GM23338 (cell line): ENCODE data around the gene CDH20. TPM values are rescaled to one million over a fixed set of nuclear protein-coding genes. Genes with fewer than 3 reads are reported as not detected.

Experiments used
- ATAC-seq: fragments of 200-7000 bp; cut with Tn5 transposase; 3 replicates; pipeline ENCODE4 v1.9.1; 2020
- DNase-seq: peaks from one replicate; pipeline ENCODE4 v3.0.0-alpha.2; 2015; ENCODE audit warnings: low spot score
- H2AFZ ChIP-seq: fragments of 200-600 bp; sonication (generic); 2 replicates; pipeline ENCODE4 v1.8.0; 2016; ENCODE audit warnings: antibody characterized with exemption, mild to moderate bottlenecking, moderate library complexity
- H3F3A ChIP-seq: fragments of 200-600 bp; sonication (generic); replicated peaks from 2 replicates; pipeline ENCODE4 v1.8.0; 2017; ENCODE audit warnings: antibody characterized with exemption, mixed run types, low read depth
- H3K27ac ChIP-seq: fragments of 200-600 bp; sonication (generic); 2 replicates; pipeline ENCODE4 v1.6.1; 2016; ENCODE audit warnings: low read depth
- H3K27me3 ChIP-seq: fragments of 200-600 bp; sonication (generic); 2 replicates; pipeline ENCODE4 v1.8.0; 2016; ENCODE audit warnings: mild to moderate bottlenecking, mixed run types, moderate library complexity; ENCODE audit not compliant: insufficient read depth
- H3K36me3 ChIP-seq: fragments of 200-600 bp; sonication (generic); 2 replicates; pipeline ENCODE4 v1.8.0; 2016; ENCODE audit warnings: mild to moderate bottlenecking; ENCODE audit not compliant: insufficient read depth
- H3K4me1 ChIP-seq: fragments of 200-600 bp; sonication (generic); 2 replicates; pipeline ENCODE4 v1.8.0; 2016; ENCODE audit warnings: mild to moderate bottlenecking, moderate library complexity; ENCODE audit not compliant: insufficient read depth
- H3K4me2 ChIP-seq: fragments of 200-600 bp; sonication (generic); 2 replicates; pipeline ENCODE4 v1.7.1; 2017; ENCODE audit warnings: mixed run types
- H3K4me3 ChIP-seq: fragments of 200-600 bp; sonication (generic); 2 replicates; pipeline ENCODE4 v1.6.1; 2016; ENCODE audit warnings: mixed run types
- H3K79me2 ChIP-seq: fragments of 200-600 bp; sonication (generic); replicated peaks from 2 replicates; pipeline ENCODE4 v1.8.0; 2017; ENCODE audit warnings: mild to moderate bottlenecking; ENCODE audit not compliant: insufficient read depth
- H3K9me2 ChIP-seq: fragments of 200-600 bp; sonication (generic); 2 replicates; pipeline ENCODE4 v1.8.0; 2017; ENCODE audit not compliant: insufficient read depth
- H4K20me1 ChIP-seq: fragments of 200-600 bp; sonication (generic); replicated peaks from 2 replicates; pipeline ENCODE4 v1.8.0; 2017; ENCODE audit warnings: mild to moderate bottlenecking; ENCODE audit not compliant: insufficient read depth
- H3K27ac Mint-ChIP-seq: 2 replicates; pipeline ENCODE4 v1.8.0; 2020; ENCODE audit warnings: inconsistent platforms, mild to moderate bottlenecking, moderate library complexity, mixed read lengths
- H3K27me3 Mint-ChIP-seq: 3 replicates; pipeline ENCODE4 v1.8.0; 2022; ENCODE audit warnings: low read depth, mild to moderate bottlenecking, moderate library complexity, mixed read lengths, inconsistent platforms; ENCODE audit not compliant: insufficient read depth, poor library complexity
- H3K36me3 Mint-ChIP-seq: 3 replicates; pipeline ENCODE4 v1.8.0; 2021; ENCODE audit warnings: low read depth, mild to moderate bottlenecking, inconsistent platforms, moderate library complexity, mixed read lengths
- H3K4me1 Mint-ChIP-seq: 3 replicates; pipeline ENCODE4 v1.8.0; 2020; ENCODE audit warnings: mild to moderate bottlenecking, inconsistent platforms, mixed read lengths
- H3K4me3 Mint-ChIP-seq: 3 replicates; pipeline ENCODE4 v1.8.0; 2021; ENCODE audit warnings: moderate library complexity, mild to moderate bottlenecking, inconsistent platforms, mixed read lengths
- H3K9me3 Mint-ChIP-seq: 3 replicates; pipeline ENCODE4 v1.8.0; 2020; ENCODE audit warnings: moderate library complexity, mild to moderate bottlenecking, inconsistent platforms, mixed read lengths
- CREB1 ChIP-seq: fragments of 250-450 bp; sonication (Bioruptor Pico); IDR thresholded peaks from 2 replicates; pipeline ENCODE4 v1.5.0; 2020; ENCODE audit warnings: low read depth, mild to moderate bottlenecking, moderate library complexity
- EZH2 ChIP-seq: fragments of 200-600 bp; sonication (generic); IDR thresholded peaks from one replicate; pipeline ENCODE4 v1.8.0; 2017; ENCODE audit warnings: antibody characterized with exemption, mild to moderate bottlenecking, low read depth; ENCODE audit not compliant: unreplicated experiment
- EZH2phosphoT487 ChIP-seq: fragments of 200-600 bp; sonication (generic); IDR thresholded peaks from one replicate; pipeline ENCODE4 v1.8.1; 2018; ENCODE audit warnings: antibody characterized with exemption; ENCODE audit not compliant: unreplicated experiment
- JUNB ChIP-seq: IDR thresholded peaks from one replicate; pipeline ENCODE4 v1.6.1; 2016; ENCODE audit warnings: antibody characterized with exemption; ENCODE audit not compliant: unreplicated experiment
- NANOG ChIP-seq: IDR thresholded peaks from 2 replicates; pipeline ENCODE4 v1.6.1; 2016; ENCODE audit warnings: antibody characterized with exemption, borderline replicate concordance
- POLR2AphosphoS5 ChIP-seq: IDR thresholded peaks from 2 replicates; pipeline ENCODE4 v1.6.1; 2016; ENCODE audit warnings: antibody characterized with exemption, low read depth
- STAT1 ChIP-seq: IDR thresholded peaks from one replicate; pipeline ENCODE4 v1.6.1; 2016; ENCODE audit warnings: antibody characterized with exemption; ENCODE audit not compliant: unreplicated experiment
- ZNF114 ChIP-seq: fragments of 250-450 bp; sonication (Bioruptor Pico); IDR thresholded peaks from 2 replicates; pipeline ENCODE4 v1.5.0; 2020; ENCODE audit warnings: mild to moderate bottlenecking, moderate library complexity
- ZNF331 ChIP-seq: fragments of 250-450 bp; sonication (Bioruptor Pico); IDR thresholded peaks from 2 replicates; pipeline ENCODE4 v1.5.0; 2020; ENCODE audit warnings: low read depth, mild to moderate bottlenecking, moderate library complexity
- polyA plus RNA-seq: library from polyadenylated mRNA; unstranded; fragments of >200 nt; fragmentation: Nextera tagmentation; extraction: Ambion mirVana; gene quantifications from 2 replicates; pipeline ENCODE4 v1.2.1, GENCODE V29; 2016
- total RNA-seq: library from RNA; depleted of rRNA; stranded (reverse); fragments of >200 nt; shearing (Covaris generic); gene quantifications from 2 replicates; pipeline ENCODE4 v1.2.3, GENCODE V29; 2014
- TF ChIP-seq, protein P1 (sequence below), 2 experiments: fragments of 200-600 bp in 1 of 2; sonication (generic) in 1 of 2; conservative IDR thresholded peaks; 2 replicates each; pipeline versions ENCODE4 v1.5.1 to v1.6.1; 2016 to 2017; ENCODE audit warnings: antibody characterized with exemption in 2 of 2, low read depth in 2 of 2, mild to moderate bottlenecking in 2 of 2, moderate library complexity in 1 of 2
- TF ChIP-seq, protein P2 (sequence below): IDR thresholded peaks from 2 replicates; pipeline ENCODE4 v1.6.1; 2016; ENCODE audit warnings: antibody characterized with exemption
- TF ChIP-seq, protein P3 (sequence below): IDR thresholded peaks from one replicate; pipeline ENCODE4 v1.6.1; 2018; ENCODE audit warnings: antibody characterized with exemption; ENCODE audit not compliant: unreplicated experiment
- TF ChIP-seq, protein P4 (sequence below): fragments of 250-450 bp; sonication (Bioruptor Pico); IDR thresholded peaks from 2 replicates; pipeline ENCODE4 v1.5.0; 2020; ENCODE audit warnings: mild to moderate bottlenecking, moderate library complexity

The CDH20 gene
- total and polyA plus RNA-seq, 2 experiments from 2014 or later, result 1.0 TPM; not detected in 1

DNA sequence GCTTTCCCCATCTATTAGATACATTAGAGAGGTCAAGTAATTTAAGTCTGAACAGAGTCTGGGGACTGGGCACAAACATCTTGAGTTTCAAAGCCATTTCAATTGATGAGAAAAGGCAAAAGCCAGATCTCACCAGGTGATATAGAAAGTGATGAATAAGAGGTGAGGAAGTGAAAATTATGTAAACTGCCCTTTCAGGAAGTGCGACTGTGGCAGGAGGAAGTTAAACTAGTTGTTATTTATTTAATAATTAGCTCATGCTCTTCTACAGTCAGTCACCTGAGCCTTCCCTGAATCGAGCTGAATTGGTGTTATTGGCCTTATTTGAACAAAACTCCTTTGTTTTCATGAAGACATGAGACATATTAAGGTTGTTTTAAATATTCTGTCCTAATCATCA, 115.1 kb downstream of the CDH20 start:
- no peak overlapping the region for H3K4me3 ChIP-seq
- no peak overlapping the region for H3K27ac Mint-ChIP-seq
- no peaks in the 10 kb centered on the region for H3K9me3 Mint-ChIP-seq

More for the DNA sequence above, 115.1 kb downstream of the CDH20 start:
- TF ChIP-seq ZNF331 (no peak), JUNB (no peak), ZNF114 (no peak), EZH2phosphoT487 (no peak), STAT1 (no peak), NANOG (no peak), POLR2AphosphoS5 (no peak), CREB1 (CRISPR knock-in tag) (no peak), EZH2 (no peak)
- TF ChIP-seq, protein P1, sequence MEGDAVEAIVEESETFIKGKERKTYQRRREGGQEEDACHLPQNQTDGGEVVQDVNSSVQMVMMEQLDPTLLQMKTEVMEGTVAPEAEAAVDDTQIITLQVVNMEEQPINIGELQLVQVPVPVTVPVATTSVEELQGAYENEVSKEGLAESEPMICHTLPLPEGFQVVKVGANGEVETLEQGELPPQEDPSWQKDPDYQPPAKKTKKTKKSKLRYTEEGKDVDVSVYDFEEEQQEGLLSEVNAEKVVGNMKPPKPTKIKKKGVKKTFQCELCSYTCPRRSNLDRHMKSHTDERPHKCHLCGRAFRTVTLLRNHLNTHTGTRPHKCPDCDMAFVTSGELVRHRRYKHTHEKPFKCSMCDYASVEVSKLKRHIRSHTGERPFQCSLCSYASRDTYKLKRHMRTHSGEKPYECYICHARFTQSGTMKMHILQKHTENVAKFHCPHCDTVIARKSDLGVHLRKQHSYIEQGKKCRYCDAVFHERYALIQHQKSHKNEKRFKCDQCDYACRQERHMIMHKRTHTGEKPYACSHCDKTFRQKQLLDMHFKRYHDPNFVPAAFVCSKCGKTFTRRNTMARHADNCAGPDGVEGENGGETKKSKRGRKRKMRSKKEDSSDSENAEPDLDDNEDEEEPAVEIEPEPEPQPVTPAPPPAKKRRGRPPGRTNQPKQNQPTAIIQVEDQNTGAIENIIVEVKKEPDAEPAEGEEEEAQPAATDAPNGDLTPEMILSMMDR (conservative IDR thresholded peaks at IDR 0.05; ENCODE audit: low read depth in 2 of 2), result no peak
- TF ChIP-seq, protein P2, sequence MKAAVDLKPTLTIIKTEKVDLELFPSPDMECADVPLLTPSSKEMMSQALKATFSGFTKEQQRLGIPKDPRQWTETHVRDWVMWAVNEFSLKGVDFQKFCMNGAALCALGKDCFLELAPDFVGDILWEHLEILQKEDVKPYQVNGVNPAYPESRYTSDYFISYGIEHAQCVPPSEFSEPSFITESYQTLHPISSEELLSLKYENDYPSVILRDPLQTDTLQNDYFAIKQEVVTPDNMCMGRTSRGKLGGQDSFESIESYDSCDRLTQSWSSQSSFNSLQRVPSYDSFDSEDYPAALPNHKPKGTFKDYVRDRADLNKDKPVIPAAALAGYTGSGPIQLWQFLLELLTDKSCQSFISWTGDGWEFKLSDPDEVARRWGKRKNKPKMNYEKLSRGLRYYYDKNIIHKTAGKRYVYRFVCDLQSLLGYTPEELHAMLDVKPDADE, result no peak
- TF ChIP-seq, protein P3, sequence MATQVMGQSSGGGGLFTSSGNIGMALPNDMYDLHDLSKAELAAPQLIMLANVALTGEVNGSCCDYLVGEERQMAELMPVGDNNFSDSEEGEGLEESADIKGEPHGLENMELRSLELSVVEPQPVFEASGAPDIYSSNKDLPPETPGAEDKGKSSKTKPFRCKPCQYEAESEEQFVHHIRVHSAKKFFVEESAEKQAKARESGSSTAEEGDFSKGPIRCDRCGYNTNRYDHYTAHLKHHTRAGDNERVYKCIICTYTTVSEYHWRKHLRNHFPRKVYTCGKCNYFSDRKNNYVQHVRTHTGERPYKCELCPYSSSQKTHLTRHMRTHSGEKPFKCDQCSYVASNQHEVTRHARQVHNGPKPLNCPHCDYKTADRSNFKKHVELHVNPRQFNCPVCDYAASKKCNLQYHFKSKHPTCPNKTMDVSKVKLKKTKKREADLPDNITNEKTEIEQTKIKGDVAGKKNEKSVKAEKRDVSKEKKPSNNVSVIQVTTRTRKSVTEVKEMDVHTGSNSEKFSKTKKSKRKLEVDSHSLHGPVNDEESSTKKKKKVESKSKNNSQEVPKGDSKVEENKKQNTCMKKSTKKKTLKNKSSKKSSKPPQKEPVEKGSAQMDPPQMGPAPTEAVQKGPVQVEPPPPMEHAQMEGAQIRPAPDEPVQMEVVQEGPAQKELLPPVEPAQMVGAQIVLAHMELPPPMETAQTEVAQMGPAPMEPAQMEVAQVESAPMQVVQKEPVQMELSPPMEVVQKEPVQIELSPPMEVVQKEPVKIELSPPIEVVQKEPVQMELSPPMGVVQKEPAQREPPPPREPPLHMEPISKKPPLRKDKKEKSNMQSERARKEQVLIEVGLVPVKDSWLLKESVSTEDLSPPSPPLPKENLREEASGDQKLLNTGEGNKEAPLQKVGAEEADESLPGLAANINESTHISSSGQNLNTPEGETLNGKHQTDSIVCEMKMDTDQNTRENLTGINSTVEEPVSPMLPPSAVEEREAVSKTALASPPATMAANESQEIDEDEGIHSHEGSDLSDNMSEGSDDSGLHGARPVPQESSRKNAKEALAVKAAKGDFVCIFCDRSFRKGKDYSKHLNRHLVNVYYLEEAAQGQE, result no peak
- TF ChIP-seq, protein P4, sequence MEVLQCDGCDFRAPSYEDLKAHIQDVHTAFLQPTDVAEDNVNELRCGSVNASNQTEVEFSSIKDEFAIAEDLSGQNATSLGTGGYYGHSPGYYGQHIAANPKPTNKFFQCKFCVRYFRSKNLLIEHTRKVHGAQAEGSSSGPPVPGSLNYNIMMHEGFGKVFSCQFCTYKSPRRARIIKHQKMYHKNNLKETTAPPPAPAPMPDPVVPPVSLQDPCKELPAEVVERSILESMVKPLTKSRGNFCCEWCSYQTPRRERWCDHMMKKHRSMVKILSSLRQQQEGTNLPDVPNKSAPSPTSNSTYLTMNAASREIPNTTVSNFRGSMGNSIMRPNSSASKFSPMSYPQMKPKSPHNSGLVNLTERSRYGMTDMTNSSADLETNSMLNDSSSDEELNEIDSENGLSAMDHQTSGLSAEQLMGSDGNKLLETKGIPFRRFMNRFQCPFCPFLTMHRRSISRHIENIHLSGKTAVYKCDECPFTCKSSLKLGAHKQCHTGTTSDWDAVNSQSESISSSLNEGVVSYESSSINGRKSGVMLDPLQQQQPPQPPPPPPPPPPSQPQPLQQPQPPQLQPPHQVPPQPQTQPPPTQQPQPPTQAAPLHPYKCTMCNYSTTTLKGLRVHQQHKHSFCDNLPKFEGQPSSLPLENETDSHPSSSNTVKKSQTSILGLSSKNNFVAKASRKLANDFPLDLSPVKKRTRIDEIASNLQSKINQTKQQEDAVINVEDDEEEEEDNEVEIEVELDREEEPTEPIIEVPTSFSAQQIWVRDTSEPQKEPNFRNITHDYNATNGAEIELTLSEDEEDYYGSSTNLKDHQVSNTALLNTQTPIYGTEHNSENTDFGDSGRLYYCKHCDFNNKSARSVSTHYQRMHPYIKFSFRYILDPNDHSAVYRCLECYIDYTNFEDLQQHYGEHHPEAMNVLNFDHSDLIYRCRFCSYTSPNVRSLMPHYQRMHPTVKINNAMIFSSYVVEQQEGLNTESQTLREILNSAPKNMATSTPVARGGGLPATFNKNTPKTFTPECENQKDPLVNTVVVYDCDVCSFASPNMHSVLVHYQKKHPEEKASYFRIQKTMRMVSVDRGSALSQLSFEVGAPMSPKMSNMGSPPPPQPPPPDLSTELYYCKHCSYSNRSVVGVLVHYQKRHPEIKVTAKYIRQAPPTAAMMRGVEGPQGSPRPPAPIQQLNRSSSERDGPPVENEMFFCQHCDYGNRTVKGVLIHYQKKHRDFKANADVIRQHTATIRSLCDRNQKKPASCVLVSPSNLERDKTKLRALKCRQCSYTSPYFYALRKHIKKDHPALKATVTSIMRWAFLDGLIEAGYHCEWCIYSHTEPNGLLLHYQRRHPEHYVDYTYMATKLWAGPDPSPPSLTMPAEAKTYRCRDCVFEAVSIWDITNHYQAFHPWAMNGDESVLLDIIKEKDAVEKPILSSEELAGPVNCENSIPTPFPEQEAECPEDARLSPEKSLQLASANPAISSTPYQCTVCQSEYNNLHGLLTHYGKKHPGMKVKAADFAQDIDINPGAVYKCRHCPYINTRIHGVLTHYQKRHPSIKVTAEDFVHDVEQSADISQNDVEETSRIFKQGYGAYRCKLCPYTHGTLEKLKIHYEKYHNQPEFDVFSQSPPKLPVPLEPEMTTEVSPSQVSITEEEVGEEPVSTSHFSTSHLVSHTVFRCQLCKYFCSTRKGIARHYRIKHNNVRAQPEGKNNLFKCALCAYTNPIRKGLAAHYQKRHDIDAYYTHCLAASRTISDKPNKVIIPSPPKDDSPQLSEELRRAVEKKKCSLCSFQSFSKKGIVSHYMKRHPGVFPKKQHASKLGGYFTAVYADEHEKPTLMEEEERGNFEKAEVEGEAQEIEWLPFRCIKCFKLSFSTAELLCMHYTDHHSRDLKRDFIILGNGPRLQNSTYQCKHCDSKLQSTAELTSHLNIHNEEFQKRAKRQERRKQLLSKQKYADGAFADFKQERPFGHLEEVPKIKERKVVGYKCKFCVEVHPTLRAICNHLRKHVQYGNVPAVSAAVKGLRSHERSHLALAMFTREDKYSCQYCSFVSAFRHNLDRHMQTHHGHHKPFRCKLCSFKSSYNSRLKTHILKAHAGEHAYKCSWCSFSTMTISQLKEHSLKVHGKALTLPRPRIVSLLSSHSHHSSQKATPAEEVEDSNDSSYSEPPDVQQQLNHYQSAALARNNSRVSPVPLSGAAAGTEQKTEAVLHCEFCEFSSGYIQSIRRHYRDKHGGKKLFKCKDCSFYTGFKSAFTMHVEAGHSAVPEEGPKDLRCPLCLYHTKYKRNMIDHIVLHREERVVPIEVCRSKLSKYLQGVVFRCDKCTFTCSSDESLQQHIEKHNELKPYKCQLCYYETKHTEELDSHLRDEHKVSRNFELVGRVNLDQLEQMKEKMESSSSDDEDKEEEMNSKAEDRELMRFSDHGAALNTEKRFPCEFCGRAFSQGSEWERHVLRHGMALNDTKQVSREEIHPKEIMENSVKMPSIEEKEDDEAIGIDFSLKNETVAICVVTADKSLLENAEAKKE, result no peak
- Mint-ChIP-seq H3K27me3 (no peaks in the 10 kb centered on the region), H3K4me3 (no peak overlapping the region), H3K36me3 (no peaks in the 10 kb centered on the region), H3K4me1 (no peaks in the 10 kb centered on the region; the same call in 2 of the 3 replicates)
- no peak overlapping the region for H3K27ac ChIP-seq
- H3K4me2 ChIP-seq, result no peak overlapping the region
- no peaks in the 10 kb centered on the region for H3K4me1 ChIP-seq
- no peaks in the 10 kb centered on the region for H3K79me2 ChIP-seq
- H3K9me2 ChIP-seq, result 0 out of 2 replicates have a peak, but pooled peaks cover 5% of the 10 kb centered on the region
- no peaks in the 10 kb centered on the region for H3K27me3 ChIP-seq
- no peaks in the 10 kb centered on the region for H4K20me1 ChIP-seq
- no peak overlapping the region for H2AFZ ChIP-seq
- ATAC-seq, result no peak
- DNase-seq, result no peak
- no peaks in the 10 kb centered on the region for H3F3A ChIP-seq
- no peaks in the 10 kb centered on the region for H3K36me3 ChIP-seq
